HUES6 (cell line): ENCODE data around the gene ANO8.
A peak's percentile ranks its signal among the peaks of the same experiment; 100 is the strongest.

ENCODE experiments used
- H3K27ac ChIP-seq: 2 replicates; pipeline ENCODE4 v1.7.0; 2013; ENCODE audit warnings: low read depth, mild to moderate bottlenecking, low read length, inconsistent platforms
- H3K27me3 ChIP-seq: 2 replicates; pipeline ENCODE4 v1.6.1; 2013; ENCODE audit warnings: low read length; ENCODE audit not compliant: control insufficient read depth, insufficient read depth
- H3K36me3 ChIP-seq: 2 replicates; pipeline ENCODE4 v1.6.1; 2013; ENCODE audit warnings: low read length; ENCODE audit not compliant: control insufficient read depth, insufficient read depth
- H3K4me1 ChIP-seq: 2 replicates; pipeline ENCODE4 v1.6.1; 2013; ENCODE audit warnings: low read length; ENCODE audit not compliant: control insufficient read depth, insufficient read depth
- H3K4me3 ChIP-seq: 2 replicates; pipeline ENCODE4 v1.5.1; 2013; ENCODE audit warnings: low read depth, low read length
- H3K9ac ChIP-seq: one replicate; pipeline ENCODE4 v1.6.1; 2013; ENCODE audit warnings: mild to moderate bottlenecking, low read length
- H3K9me3 ChIP-seq: 2 replicates; pipeline ENCODE4 v1.6.1; 2013; ENCODE audit warnings: low read depth, low read length; ENCODE audit not compliant: control insufficient read depth, insufficient read depth

The ANO8 gene

GRCh38 chr19:17333611-17334413, 843 bp downstream of the ANO8 start:
- H3K27me3 ChIP-seq, result peaks cover 15% of the 10 kb centered on the region
- H3K9me3 ChIP-seq, result no peaks in the 10 kb centered on the region
- H3K27ac ChIP-seq, result no peak overlapping the region
- H3K9ac ChIP-seq, result peak overlapping the region; percentile 65
- H3K4me3 ChIP-seq, result peak overlapping the region; percentile 82
- peaks cover 17% of the 10 kb centered on the region for H3K4me1 ChIP-seq
- H3K36me3 ChIP-seq, result no peaks in the 10 kb centered on the region

GRCh38 chr19:17332677-17333581, 1.7 kb downstream of the ANO8 start:
- Histone ChIP-seq H3K27ac (no peak overlapping the region), H3K4me3 (peak overlapping the region; percentile 23), H3K4me1 (peaks cover 8% of the 10 kb centered on the region; the same call in 1 of the 2 replicates), H3K9ac (no peak overlapping the region), H3K9me3 (no peaks in the 10 kb centered on the region), H3K36me3 (no peaks in the 10 kb centered on the region), H3K27me3 (peaks cover 16% of the 10 kb centered on the region)

GRCh38 chr19:17332360-17332676, 2.3 kb downstream of the ANO8 start:
- H3K27ac ChIP-seq, result no peak overlapping the region
- H3K4me3 ChIP-seq, result no peak overlapping the region

GRCh38 chr19:17331045-17331558, 3.6 kb downstream of the ANO8 start:
- Histone ChIP-seq H3K27me3 (peaks cover 16% of the 10 kb centered on the region), H3K9ac (no peak overlapping the region), H3K36me3 (no peaks in the 10 kb centered on the region), H3K4me3 (no peak overlapping the region), H3K27ac (no peak overlapping the region), H3K9me3 (no peaks in the 10 kb centered on the region), H3K4me1 (peaks cover 21% of the 10 kb centered on the region)

More at GRCh38 chr19:17332360-17332676, 2.3 kb downstream of the ANO8 start:
- Histone ChIP-seq H3K36me3 (no peaks in the 10 kb centered on the region), H3K27me3 (peaks cover 16% of the 10 kb centered on the region), H3K9ac (no peak overlapping the region), H3K4me1 (peaks cover 11% of the 10 kb centered on the region; the same call in 1 of the 2 replicates), H3K9me3 (no peaks in the 10 kb centered on the region)

- Histone ChIP-seq H3K4me3 (no peak overlapping the region), H3K9me3 (no peaks in the 10 kb centered on the region), H3K27me3 (peaks cover 16% of the 10 kb centered on the region), H3K36me3 (peaks cover under 1% of the 10 kb centered on the region; the same call in 1 of the 2 replicates), H3K9ac (no peak overlapping the region), H3K4me1 (peaks cover 21% of the 10 kb centered on the region), H3K27ac (no peak overlapping the region)
These were observed 4.2 kb downstream of the ANO8 start for GRCh38 chr19:17330262-17331044.

GRCh38 chr19:17329366-17330261, 5.0 kb downstream of the ANO8 start:
- peak overlapping the region; percentile 54; the same call in 1 of the 2 replicates for H3K4me3 ChIP-seq
- no peak overlapping the region for H3K9ac ChIP-seq
- peaks cover 9% of the 10 kb centered on the region for H3K36me3 ChIP-seq
- peaks cover 16% of the 10 kb centered on the region for H3K27me3 ChIP-seq
- no peak overlapping the region for H3K27ac ChIP-seq
- no peaks in the 10 kb centered on the region for H3K9me3 ChIP-seq
- peaks cover 21% of the 10 kb centered on the region for H3K4me1 ChIP-seq

GRCh38 chr19:17328517-17329365, 5.9 kb downstream of the ANO8 start:
- H3K9me3 ChIP-seq, result no peaks in the 10 kb centered on the region
- H3K27ac ChIP-seq, result peak overlapping the region; percentile 80; the same call in 1 of the 2 replicates
- peak overlapping the region; percentile 59 for H3K4me3 ChIP-seq
- H3K36me3 ChIP-seq, result peaks cover 10% of the 10 kb centered on the region
- peaks cover 16% of the 10 kb centered on the region for H3K27me3 ChIP-seq
- H3K4me1 ChIP-seq, result peaks cover 17% of the 10 kb centered on the region
- H3K9ac ChIP-seq, result peak overlapping the region; percentile 77

GRCh38 chr19:17327654-17328516, 6.8 kb downstream of the ANO8 start:
- Histone ChIP-seq H3K27me3 (peaks cover 16% of the 10 kb centered on the region), H3K9me3 (no peaks in the 10 kb centered on the region), H3K4me1 (peaks cover 13% of the 10 kb centered on the region), H3K4me3 (peak overlapping the region; percentile 59), H3K9ac (peak overlapping the region; percentile 77), H3K36me3 (peaks cover 10% of the 10 kb centered on the region), H3K27ac (peak overlapping the region; percentile 80)
